Measurements from ENCODE around the gene CYP3A5. TPM values are rescaled to one million over a fixed set of nuclear protein-coding genes. Genes with fewer than 3 reads are reported as not detected.
A peak's percentile ranks its signal among the peaks of the same experiment; 100 is the strongest.
"Not testable (repeated sequence)": the region's sequence is repeated elsewhere in the genome, so short reads cannot be mapped to it uniquely, and the experiment has no call there.

The CYP3A5 gene
- total RNA-seq, 1 experiment from 2014 or later, result 0.05 TPM

DNA sequence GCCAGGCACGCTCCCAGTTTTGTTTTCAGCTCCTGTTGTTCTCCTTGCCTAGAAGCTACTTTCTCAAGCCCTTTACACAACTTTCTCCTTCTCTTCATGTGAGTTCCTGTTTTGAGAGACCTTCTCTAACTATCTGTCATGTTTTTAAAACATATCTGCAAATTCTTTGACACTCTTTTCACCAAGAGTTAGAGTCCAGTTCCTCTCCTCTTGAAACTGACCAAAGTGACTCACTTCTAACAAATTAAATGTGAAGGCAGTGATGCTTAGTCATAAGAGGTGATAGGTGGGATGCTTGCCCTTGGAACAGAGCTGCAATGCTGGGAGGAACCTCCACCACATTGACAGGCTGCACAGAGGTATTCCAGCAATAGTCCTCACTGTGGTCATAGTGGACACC is 37.8 kb downstream of the CYP3A5 start:
- peak; percentile 36 for DNase-seq (ENCODE audit: low read depth)

DNA sequence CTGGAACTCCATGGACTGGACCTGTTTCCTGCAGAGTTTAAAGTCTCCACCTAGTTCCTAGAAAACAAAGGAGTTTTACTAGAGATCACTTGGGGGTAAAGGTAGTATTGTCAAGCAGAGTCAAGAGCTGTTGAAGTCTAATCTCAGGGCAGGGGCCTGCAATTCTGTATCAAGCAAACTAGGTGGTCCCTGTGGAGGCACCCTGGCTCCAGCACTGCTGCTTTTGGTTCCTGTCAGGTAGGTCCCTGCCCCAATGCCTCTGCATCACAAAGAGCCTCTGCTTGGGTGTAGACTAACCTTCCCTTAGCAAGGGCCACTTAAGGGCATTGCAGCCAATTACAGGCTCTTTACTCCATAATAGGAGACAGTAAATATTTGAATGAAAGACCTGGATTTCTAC is 40.5 kb downstream of the CYP3A5 start:
- no peak for DNase-seq (ENCODE audit: low read depth)

DNA sequence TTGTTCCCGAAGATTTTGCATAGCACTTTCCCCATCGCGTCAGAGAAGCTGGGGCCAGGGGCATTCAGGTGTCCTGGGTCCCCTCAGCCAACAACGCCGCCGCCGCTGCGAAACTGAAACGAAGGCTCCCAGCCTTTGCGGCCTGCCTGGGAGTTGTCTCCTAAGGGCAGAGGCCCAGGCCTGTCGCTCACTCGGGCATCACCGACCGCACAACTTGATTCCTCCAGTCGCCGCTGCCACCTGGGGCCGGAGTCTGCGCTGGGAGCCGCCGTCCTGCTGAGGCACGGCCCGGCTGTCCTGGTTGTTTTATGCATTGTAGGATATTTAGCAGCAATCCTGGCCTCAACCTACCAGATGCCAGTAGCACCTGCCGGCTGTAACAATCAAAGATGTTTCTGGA is 41.1 kb downstream of the CYP3A5 start:
- DNase-seq (ENCODE audit: low read depth), result no peak

DNA sequence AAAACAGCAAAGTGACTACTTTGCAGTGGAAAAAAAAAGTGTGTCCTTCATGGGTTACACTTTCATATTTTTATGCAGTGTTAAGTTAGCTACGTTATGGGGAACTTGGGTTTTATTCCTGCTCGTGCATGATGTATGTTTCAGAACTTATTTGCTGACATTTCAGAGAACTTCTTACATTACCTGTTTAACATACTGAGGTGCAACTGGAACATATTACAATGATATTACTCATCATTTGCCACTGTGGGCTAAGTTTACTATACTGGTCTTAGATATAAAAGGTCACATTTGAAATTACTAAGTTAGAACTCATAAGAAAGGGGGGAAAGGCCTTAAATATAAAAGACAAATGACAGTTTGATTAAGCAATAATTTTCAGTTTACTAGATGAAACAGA is 42.4 kb downstream of the CYP3A5 start:
- not testable (repeated sequence) for DNase-seq (ENCODE audit: low read depth)

DNA sequence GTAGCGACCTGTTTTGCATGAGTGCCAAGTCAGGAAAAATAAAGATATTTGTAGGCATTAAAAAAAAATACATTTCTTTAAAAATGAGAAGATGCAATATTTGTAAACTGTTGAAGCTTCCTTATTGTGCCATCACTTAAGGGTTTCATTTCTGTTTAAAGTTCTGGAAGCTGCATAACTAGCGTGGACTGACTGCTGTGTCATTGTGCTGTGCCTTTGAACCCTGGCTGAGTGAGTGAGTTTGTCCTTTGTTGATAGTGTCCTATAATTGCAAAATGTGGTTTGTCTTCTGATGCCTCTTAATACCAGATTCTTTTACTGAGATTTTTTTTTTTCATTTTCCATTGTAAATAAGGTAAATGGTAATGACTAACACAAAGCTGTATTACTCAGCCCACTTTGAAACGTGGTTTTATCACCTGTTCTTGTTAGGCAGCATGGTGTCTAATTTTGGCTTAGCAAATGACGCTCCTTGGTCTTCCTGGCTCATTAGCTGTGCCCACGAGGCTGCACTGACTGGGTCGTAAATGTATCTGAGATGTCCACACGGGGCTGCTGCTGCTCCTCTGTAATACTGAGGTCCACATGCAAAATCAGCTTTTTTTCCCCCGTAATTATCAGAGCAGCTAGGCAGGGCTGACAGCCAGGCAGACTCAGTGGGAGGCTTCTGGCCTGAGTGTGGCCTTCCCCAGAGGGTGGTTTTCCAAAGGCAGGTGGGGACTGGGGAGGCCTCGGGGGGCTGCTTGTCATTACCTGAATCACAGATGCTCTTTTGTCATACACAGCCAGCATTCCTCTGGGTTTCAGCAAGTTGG is 48.3 kb downstream of the CYP3A5 start:
- peak; percentile 31 for DNase-seq (ENCODE audit: low read depth)

DNA sequence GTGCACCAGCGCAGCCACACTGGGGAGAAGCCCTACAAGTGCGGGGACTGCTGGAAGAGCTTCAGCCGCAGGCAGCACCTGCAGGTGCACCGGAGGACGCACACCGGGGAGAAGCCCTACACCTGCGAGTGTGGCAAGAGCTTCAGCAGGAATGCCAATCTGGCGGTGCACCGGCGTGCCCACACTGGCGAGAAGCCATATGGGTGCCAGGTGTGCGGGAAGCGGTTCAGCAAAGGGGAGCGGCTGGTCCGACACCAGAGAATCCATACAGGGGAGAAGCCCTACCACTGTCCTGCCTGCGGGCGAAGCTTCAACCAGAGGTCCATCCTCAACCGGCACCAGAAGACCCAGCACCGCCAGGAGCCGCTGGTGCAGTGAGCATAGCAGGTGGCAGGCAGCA is 50.2 kb downstream of the CYP3A5 start:
- DNase-seq (ENCODE audit: low read depth), result no peak

DNA sequence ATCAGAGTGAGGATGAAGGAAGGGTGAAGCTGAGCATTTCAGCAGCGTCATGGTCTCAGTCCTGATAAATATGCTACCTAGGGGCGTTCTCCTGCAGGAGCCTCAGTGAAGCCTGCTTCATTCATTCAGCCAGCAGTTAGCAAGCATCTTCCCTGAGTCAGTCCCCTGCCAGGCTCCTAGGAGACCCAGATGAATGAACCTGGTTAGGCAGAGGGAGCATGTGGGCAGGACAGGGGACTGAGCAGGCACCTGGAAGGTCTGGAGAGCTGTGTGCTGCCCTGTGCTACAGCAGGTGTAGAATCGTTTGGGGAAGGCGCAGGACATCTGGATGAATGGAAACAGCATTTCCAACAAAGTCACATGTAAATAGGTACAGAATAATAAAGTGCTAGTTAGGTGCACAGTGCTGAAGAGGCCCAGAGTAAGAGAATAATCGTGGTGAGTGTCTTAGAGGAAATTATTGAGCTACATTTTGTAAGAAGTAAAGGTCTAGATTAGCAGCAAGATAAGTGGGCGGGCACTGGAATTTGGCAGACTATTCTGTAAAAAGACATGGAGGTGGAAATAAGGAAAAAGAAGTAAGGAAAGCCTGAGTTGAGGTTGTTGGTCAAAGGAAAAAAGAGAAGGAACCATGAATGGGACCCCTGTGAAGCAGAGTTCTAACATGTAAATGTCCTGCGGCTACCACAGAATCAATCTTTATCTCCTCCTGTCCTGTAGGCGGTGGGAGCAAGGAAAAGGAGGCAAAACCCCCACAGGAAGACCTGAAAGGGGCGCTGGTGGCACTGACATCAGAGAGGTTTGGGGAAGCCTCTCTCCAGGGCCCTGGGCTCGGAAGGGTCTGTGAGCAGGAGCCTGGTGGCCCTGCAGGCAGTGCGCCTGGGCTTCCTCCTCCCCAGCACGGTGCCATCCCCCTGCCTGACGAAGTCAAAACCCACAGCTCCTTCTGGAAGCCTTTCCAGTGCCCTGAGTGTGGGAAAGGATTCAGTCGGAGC is 51.0 kb downstream of the CYP3A5 start:
- DNase-seq (ENCODE audit: low read depth), result no peak

DNA sequence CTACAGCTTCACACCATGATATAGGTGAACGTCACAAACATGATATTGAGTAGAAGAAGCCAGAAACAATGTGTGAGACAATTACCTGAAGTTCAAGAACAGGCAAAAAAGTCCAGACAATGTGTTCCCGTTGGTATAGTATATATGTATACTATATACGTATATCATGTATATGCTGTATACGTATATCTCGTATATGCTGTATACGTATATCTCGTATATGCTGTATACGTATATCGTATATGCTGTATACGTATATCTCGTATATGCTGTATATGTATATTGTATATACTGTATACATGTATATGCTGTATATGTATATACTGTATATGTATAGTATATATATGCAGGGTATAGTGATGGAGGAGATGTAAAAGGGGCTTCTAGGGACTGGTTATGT is 52.3 kb downstream of the CYP3A5 start:
- no peak for DNase-seq (ENCODE audit: low read depth)

DNA sequence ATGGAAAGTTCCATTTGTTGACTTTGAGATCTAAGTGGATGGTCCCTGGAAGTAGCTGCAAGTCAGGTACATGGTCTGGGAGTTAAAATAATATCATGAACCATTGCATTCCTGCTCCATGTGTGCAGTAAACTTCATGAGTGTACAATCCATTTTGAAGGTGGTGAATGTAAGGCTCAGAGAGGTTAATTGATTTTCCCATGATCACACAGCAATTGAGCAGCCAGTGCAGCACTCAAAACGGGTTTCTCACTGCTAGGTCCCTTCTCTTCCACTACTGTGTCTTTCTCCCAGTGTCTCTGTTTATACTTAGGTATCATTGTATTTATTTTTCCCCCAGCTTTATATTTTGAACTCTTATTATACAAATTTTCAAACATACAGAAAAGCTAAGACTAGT is 53.1 kb downstream of the CYP3A5 start:
- DNase-seq (ENCODE audit: low read depth), result no peak

DNA sequence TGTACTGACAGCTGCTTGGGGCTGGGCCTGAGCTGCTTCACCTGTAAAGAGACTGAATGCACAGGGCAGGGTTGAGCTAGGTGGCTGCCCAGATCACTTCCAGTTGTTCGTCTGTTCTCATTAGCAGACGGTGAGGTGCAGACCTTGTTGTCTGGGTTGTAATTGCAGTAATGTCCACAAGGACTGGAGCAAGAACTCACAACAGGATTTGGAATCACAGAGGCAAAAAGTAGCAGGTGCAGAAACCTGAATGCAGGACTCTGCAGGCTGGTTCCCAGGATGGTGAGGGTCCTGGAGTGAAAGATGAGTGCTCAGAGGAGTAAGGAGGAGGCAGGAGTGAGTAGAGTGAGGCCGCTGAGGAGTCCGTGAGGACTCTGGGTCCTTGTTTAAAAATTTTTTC is 53.8 kb downstream of the CYP3A5 start:
- DNase-seq (ENCODE audit: low read depth), result no peak

DNA sequence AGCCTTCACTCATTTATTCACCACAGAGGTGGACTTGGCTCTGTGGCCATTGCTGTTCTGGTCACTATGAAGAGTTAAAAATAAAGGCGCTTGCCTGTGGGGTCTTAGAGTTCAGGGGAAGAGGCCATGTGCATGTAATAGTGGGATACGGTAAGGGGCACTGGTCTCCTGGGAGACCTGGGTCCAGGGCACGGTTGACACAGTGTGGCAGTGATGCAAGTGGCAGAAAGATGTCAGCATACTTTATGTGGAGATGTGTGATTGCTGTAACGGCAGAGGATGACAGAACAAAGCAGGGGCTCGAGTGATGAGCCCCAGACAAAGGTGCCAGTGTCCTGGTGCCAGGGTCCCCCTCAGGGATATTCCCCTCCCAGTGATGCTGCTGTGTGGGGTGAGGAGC is 54.5 kb downstream of the CYP3A5 start:
- DNase-seq (ENCODE audit: low read depth), result no peak

DNA sequence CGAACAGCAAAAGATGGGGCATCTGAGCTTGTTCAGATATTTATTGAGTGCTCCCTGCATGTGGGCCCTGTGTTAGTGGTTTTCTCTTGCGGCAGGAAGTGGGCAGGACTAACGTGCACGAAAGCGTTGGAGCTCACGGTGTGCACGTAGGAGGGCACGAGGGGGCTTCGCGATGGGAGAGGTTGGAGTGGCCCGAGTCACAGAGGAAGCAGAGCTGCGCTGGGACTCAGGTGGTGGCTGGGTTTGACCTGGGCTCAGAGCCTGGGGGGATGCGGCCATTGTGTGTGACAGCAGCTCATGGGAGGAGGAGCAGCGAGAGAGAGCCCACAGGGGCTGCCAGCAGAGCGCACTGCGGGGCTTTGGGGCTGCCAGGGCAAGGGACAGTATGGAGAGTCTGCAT is 55.3 kb downstream of the CYP3A5 start:
- DNase-seq (ENCODE audit: low read depth), result no peak

DNA sequence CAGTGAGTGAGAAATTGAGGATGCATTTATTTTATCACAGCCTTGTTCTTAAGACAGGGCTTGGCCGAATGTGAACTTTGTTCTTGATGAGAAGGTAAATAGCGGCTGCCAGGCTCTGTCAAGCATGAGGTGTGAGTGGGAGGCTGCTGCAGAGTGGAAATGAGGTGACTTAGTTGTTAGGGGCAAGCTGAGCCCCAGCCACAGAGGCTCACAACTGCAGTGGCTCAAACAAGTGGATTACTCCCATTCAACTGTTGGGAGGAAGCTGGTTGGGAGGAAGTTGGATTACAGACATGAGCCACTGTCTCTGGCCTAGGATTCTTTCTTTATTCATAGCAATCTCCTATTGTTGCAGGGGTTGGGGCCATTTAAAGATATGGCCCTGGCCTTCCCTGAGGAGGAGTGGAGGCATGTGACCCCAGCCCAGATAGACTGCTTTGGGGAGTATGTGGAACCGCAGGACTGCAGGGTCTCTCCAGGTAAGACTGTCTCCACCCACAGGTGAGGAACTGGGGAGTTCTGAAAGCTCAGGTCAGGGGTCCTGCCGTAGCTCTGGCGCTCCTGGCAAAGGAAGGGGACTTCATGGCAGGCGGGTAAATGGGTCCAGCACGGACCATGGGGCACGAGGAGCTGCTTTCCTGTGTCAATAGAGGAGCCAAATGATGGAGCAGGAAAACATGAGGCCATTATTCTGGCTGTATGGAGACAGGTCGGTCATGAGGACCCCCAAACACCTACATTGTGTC is 55.9 kb downstream of the CYP3A5 start:
- no peak for DNase-seq (ENCODE audit: low read depth)

DNA sequence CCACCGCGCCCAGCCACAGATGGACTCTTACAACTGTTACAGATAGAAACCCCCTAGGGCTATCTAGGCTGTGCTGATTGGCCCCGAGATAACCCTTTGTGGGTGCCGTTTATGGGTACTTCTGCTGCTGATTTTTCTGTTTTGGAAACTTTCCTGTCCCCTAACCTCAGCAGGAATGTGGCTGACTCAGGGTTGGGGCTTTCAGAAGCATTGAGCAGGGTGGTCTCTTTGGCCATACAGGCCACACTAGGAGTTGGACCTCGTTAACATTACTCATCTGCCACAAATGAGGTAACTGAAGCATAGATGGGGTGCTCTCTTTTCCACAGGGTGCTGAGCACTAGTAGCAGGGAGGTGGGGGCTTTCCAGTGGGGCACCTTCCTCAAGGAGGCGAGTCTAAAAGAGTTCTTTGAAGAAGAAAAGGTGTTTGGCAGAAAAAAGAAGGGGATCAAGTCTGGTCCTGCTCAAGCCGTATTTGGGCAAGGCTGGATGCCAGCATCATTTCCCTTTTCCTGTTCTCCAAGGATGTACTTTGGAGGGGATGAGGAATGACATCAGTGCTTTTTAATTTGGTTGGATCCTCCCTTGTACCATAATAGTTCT is 56.6 kb downstream of the CYP3A5 start:
- peak; percentile 98 for DNase-seq (ENCODE audit: low read depth)

DNA sequence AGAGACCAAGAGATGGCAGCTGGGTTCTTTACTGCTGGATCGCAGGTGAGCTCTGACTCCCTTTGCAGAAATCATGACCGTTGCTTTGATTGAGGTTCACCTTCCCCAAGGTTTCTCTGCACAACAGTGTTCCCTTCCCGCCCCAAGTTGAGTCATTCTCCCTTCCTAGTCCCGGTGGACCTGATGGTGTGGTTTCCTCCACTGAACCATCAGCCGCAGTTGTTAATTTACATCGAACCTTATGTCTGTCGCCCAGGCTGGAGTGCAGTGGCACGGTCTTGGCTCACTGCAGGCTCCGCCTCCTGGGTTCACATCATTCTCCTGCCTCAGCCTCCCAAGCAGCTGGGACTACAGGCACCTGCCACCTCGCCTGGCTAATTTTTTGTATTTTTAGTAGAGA is 57.2 kb downstream of the CYP3A5 start:
- peak; percentile 38 for DNase-seq (ENCODE audit: low read depth)

DNA sequence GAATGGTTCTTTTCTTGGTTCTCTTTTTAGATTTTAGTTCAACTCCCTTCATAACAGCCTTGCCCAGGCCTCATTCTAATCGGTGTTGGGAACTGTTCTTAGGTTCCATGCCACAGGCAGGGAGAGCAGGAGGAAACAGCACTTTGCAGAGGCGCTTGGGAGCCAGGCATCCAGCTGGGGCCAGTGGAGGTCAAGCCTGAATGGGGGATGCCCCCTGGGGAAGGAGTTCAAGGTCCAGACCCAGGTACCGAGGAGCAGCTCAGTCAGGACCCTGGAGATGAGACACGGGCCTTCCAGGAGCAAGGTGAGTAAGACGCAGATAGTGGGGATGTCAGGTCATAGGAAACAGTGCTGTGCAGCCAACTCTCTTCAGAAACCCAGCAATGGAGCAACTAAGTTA is 58.5 kb downstream of the CYP3A5 start:
- no peak for DNase-seq (ENCODE audit: low read depth)

DNA sequence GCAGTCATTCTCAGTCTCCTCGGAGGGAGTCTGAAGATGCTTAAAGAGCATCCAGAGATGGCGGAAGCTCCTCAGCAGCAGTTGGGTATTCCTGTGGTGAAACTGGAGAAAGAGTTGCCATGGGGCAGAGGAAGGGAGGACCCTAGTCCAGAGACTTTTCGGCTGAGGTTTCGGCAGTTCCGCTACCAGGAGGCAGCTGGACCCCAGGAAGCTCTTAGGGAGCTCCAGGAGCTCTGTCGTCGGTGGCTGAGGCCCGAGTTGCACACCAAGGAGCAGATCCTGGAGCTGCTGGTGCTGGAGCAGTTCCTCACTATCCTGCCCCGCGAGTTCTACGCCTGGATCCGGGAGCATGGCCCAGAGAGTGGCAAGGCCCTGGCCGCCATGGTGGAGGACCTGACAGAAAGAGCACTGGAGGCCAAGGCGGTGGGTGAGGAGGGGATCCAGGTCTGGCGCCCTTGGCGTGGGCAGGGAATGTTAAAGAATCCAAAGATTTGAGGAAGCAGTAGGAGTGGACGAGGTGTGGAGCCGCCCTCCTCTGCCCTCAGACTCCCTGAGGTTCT is 60.1 kb downstream of the CYP3A5 start:
- no peak for DNase-seq (ENCODE audit: low read depth)

DNA sequence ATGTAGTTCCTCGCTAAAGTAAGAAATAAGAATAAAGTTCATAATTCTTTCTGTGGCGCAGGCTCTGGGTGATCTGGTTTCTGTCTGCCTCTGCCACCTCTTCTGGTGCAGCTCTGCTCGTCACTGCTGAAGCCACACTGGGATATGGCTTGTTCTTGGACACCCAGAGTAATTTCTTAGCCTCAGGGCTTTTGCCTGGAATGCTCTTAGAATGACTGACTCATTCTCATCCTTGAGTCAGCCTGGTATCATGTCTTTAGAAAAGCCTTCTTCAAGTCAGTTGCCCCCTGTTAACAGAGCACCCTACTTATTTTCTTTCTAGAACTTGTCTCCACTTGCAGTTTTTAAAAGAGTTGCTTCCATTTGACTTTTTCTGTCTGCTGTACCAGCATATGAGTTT is 61.1 kb downstream of the CYP3A5 start:
- peak; percentile 99 for DNase-seq (ENCODE audit: low read depth)

DNA sequence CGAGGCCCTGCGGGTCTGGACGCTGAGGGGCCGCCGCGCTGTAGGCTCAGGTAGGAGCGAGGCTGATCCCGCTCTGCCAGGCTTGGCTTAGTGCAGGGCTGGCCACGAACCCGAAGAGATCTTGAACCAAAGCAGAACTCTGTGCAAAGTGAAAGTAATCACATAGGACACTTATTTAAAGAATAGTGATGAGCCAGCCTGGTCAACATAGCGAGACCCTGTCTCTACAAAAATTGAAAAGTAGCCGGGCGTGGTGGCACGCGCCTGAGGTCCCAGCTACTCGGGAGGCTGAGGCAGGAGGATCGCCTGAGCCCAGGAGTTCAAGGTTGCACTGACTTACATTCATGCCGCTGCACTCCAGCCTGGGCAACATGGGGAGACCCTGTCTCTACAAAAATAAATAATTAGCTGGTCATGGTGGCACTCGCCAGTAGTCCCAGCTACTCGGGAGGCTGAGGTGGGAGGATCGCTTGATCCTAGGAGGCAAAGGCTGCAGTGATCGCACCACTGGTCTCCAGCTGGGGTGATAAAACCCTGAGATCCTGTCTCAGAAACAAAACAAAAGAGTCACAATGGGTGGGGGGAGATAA is 62.5 kb downstream of the CYP3A5 start:
- no peak for DNase-seq (ENCODE audit: low read depth)

DNA sequence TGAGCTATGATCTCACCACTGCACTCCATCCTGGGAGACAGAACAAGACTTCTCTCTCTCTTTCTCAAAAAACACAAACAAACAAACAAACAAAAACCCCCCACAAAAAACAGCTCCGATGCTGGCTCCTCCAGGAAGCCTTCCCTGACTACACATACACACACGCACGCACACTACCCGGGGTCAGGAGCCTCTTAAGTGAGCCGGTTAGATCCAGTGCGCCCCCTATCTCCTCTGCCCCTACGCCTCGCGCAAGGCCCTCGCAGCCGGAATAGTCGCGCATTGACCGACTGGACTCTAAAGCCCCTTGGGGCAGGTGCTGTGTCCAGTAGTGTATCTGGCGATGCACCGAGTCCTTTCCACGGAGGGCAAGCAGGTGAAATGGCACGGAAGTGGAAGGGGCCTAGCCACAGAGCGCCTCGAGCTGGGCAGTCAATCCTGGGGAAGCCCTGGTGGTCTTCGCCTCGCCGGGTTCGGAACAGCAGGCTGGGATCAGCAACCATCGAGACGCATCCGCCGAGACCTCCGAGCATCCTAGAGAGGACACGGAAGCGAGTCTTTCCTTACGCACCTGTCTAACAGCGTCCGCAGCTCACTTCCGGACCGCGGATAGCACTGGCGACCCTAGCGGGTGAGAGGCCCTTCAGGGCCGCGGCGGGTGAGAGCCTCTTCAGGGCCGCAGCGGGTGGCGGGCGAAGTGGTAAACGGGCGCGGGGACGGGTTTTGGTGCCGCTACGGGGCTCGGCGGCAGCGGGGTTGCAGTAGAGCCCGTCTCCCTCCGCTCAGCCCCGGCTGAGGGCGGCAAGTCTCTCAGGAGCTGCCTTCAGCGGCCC is 63.2 kb downstream of the CYP3A5 start, which contains the start of gene ZSCAN25:
Gene ZSCAN25 (plus strand): TSS at position 588 of the 833 bp plus-strand sequence. CDS start 2,661 bp downstream, outside the sequence.
- DNase-seq (ENCODE audit: low read depth), result peak; percentile 88
